Measurements from ENCODE around the gene CLIP3. TPM values are rescaled to one million over a fixed set of nuclear protein-coding genes. Genes with fewer than 3 reads are reported as not detected.

Gene CLIP3
- total and polyA plus RNA-seq, 8 donors, result 1.8 to 17.1 (median 6.5) TPM

DNA sequence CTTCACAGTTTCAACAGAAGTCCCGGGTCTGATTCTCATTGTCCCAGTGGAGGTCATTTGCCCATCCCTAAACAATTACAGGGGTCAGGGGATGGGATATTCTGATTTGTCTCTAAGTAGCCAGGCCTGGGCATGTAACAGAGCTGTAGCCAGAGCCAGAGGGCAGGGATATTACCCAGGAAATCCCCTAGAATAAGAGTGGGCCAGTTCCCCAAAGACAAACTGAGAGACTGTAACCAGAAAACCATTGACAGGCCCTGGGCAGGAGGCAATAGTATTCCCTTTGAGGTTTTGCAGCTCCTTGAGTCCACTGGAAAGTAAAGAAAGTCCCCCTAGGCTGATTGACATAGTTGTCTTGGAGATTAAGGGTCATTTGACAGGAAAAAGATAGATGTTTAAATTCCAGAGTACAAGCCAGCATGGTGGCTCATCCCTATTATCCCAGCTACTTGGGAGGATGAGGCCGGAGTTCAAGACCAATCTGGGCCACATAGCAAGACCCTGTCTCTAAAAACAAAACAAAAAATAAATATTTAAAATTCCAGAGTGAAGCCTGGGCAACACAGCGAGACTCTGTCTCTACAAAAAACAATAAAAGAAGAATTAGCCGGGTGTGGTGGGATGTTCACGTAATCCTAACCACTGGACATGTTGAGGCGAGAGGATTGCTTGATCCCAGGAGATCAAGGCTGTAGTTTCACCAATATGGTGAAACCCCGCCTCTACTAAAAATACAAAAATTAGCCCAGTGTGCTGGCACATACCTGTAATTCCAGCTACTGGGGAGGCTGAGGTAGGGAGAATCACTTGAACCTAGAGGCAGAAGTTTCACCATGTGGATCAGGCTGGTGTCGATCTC, 39.5 kb downstream of the CLIP3 start:
- H3K4me3 ChIP-seq, result no peak overlapping the region
- H3K27ac ChIP-seq, result no peak overlapping the region
- TF ChIP-seq POLR2A (IDR thresholded peaks at IDR 0.05), result no peak
- TF ChIP-seq EP300 (IDR thresholded peaks at IDR 0.05), result no peak
- TF ChIP-seq POLR2AphosphoS5 (IDR thresholded peaks at IDR 0.05), result no peak
- TF ChIP-seq, protein P1, sequence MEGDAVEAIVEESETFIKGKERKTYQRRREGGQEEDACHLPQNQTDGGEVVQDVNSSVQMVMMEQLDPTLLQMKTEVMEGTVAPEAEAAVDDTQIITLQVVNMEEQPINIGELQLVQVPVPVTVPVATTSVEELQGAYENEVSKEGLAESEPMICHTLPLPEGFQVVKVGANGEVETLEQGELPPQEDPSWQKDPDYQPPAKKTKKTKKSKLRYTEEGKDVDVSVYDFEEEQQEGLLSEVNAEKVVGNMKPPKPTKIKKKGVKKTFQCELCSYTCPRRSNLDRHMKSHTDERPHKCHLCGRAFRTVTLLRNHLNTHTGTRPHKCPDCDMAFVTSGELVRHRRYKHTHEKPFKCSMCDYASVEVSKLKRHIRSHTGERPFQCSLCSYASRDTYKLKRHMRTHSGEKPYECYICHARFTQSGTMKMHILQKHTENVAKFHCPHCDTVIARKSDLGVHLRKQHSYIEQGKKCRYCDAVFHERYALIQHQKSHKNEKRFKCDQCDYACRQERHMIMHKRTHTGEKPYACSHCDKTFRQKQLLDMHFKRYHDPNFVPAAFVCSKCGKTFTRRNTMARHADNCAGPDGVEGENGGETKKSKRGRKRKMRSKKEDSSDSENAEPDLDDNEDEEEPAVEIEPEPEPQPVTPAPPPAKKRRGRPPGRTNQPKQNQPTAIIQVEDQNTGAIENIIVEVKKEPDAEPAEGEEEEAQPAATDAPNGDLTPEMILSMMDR (IDR thresholded peaks at IDR 0.05), result no peak

GRCh38 chr19:35991731-35992450, 40.8 kb downstream of the CLIP3 start:
- no peak overlapping the region for H3K27ac ChIP-seq
- TF ChIP-seq POLR2AphosphoS5 (IDR thresholded peaks at IDR 0.05) (no peak), EP300 (IDR thresholded peaks at IDR 0.05) (no peak), POLR2A (IDR thresholded peaks at IDR 0.05) (no peak)
- TF ChIP-seq, protein P1 (IDR thresholded peaks at IDR 0.05), result no peak
- no peaks in the 10 kb centered on the region for H3K36me3 ChIP-seq
- intact Hi-C loops (cut with DNase I; ENCODE audit: low total_unique reads), result no loop called here
- WGBS, 5 donors, result 74 to 88% (median 81%) methylated on average over 7 of the region's 7 CpGs
- no peak for DNase-seq
- peaks cover 18 to 36% (median 29%) of the 10 kb centered on the region in 4 donors for H3K4me1 ChIP-seq
- H3K9me3 ChIP-seq, result peaks cover 0 to 3% (median 0%) of the 10 kb centered on the region in 4 donors
- H3K27me3 ChIP-seq, result peaks cover 0 to 29% (median 11%) of the 10 kb centered on the region in 3 donors
- no peak overlapping the region for H3K4me3 ChIP-seq

More for the DNA sequence above, 39.5 kb downstream of the CLIP3 start:
- intact Hi-C loops (cut with DNase I; ENCODE audit: low total_unique reads), result no loop called here
- 84 to 92% (median 87%) methylated on average over 7 to 8 of the region's 8 CpGs for WGBS, 5 donors
- Histone ChIP-seq H3K9me3 (peaks cover 0 to 3% (median 0%) of the 10 kb centered on the region in 4 donors), H3K36me3 (peaks cover 0 to 10% (median 6%) of the 10 kb centered on the region in 4 donors), H3K27me3 (peaks cover 0 to 17% (median 0%) of the 10 kb centered on the region in 3 donors), H3K4me1 (peaks cover 16 to 37% (median 34%) of the 10 kb centered on the region in 4 donors)
- DNase-seq, result no peak

DNA sequence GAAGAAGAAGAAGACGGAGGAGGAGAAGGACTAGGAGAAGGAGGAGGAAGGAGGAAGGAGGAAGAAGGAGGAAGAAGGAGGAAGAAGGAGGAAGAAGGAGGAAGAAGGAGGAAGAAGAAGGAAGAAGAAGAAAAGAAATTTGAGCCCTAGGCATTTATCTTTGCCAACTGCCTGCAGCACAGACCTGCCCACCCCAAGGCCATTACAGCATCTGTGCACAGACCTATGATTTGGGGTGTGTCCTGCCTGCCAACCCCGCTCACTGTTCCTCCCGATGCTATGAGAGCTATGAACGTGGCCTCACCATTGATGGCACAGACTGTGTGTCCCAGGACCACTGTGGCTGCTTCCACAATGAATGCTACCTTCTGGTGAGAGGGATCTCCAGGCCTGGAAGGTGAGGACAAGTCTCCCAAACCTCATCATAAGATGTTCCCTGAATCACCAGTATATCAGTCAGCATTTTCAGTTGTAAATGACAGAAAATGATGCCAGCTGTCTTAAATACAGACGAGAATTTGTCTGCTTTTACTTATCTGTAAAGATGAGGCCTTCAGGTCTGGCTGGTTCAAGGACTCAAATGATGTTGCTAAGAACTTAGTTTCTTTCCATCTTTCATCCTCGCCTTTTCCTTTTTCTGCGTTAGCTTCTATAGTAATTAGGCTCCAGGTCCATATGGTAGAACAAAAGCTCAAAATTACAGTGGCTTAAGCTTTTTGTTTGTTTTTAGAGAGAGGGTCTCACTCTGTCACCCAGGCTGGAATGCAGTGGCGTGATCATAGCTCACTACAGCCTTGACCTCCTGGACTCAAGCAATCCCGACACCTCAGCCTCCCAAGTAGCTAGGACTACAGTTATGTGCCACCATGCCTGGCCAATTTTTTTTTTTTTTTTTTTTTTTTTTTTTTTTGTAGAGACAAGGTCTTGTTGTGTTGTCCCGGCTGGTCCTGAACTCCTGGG, 41.6 kb downstream of the CLIP3 start:
- DNase-seq, result no peak
- Histone ChIP-seq H3K9me3 (peaks cover 0 to 3% (median 0%) of the 10 kb centered on the region in 4 donors), H3K27me3 (peaks cover 0 to 38% (median 20%) of the 10 kb centered on the region in 3 donors), H3K36me3 (no peaks in the 10 kb centered on the region), H3K27ac (no peak overlapping the region), H3K4me1 (peaks cover 12 to 30% (median 24%) of the 10 kb centered on the region in 4 donors), H3K4me3 (no peak overlapping the region)
- TF ChIP-seq EP300 (IDR thresholded peaks at IDR 0.05) (no peak), POLR2AphosphoS5 (IDR thresholded peaks at IDR 0.05) (no peak), POLR2A (IDR thresholded peaks at IDR 0.05) (no peak)
- TF ChIP-seq, protein P1 (IDR thresholded peaks at IDR 0.05), result no peak
- intact Hi-C loops (cut with DNase I; ENCODE audit: low total_unique reads), result no loop called here
- 81 to 83% (median 83%) methylated on average over 10 of the region's 10 CpGs for WGBS, 5 donors

All from stomach (tissue), 9 donors.